SU-DHL-6 (cell line): ENCODE results near the gene CYSRT1.

Source experiments
- H2AFZ ChIP-seq: fragments of 200-600 bp; sonication (generic); 2 replicates; pipeline ENCODE4 v1.6.1; 2014; ENCODE audit warnings: low read depth, mild to moderate bottlenecking, moderate library complexity, mixed read lengths, antibody characterized with exemption, low read length; ENCODE audit not compliant: severe bottlenecking
- H3F3A ChIP-seq: fragments of 200-600 bp; shearing (Covaris generic); 2 replicates; pipeline ENCODE4 v1.6.0; 2016; ENCODE audit warnings: antibody characterized with exemption, mild to moderate bottlenecking; ENCODE audit not compliant: insufficient read depth
- H3K27ac ChIP-seq: fragments of 200-600 bp; sonication (generic); 2 replicates; pipeline ENCODE4 v1.5.1; 2016; ENCODE audit warnings: low read depth, mild to moderate bottlenecking, low read length, moderate library complexity, mixed read lengths
- H3K27me3 ChIP-seq: fragments of 200-600 bp; sonication (generic), shearing (Covaris generic); 2 replicates; pipeline ENCODE4 v1.6.0; 2014; ENCODE audit warnings: mild to moderate bottlenecking, low read length
- H3K36me3 ChIP-seq: fragments of 200-600 bp; sonication (generic); 2 replicates; pipeline ENCODE4 v1.6.1; 2014; ENCODE audit warnings: mild to moderate bottlenecking, low read length, mixed read lengths
- H3K4me2 ChIP-seq: fragments of 300-600, 200-600 bp; shearing (Covaris generic), sonication (generic); 2 replicates; pipeline ENCODE4 v1.6.0; 2014; ENCODE audit warnings: low read length, low read depth, mild to moderate bottlenecking; ENCODE audit not compliant: poor library complexity, severe bottlenecking
- H3K4me3 ChIP-seq: fragments of 200-600 bp; sonication (generic); 2 replicates; pipeline ENCODE4 v1.5.1; 2014; ENCODE audit warnings: antibody characterized with exemption, low read length, mild to moderate bottlenecking, mixed read lengths; ENCODE audit not compliant: insufficient read depth, poor library complexity, severe bottlenecking
- H3K79me2 ChIP-seq: fragments of 200-600 bp; sonication (generic); 2 replicates; pipeline ENCODE4 v1.6.1; 2014; ENCODE audit warnings: mild to moderate bottlenecking, low read length, moderate library complexity; ENCODE audit not compliant: insufficient read depth
- H3K9ac ChIP-seq: fragments of 200-600 bp; sonication (generic); 2 replicates; pipeline ENCODE4 v1.7.0; 2014; ENCODE audit warnings: mild to moderate bottlenecking, low read length
- H3K9me2 ChIP-seq: fragments of 200-600 bp; sonication (generic); replicated peaks from 2 replicates; pipeline ENCODE4 v1.6.1; 2014; ENCODE audit warnings: low read length; ENCODE audit not compliant: insufficient read depth
- H3K9me3 ChIP-seq: fragments of 200-600 bp; sonication (generic); 2 replicates; pipeline ENCODE4 v1.6.1; 2014; ENCODE audit warnings: low read length, mixed read lengths; ENCODE audit not compliant: insufficient read depth
- H4K20me1 ChIP-seq: fragments of 200-600 bp; sonication (generic); 2 replicates; pipeline ENCODE4 v1.6.1; 2014; ENCODE audit warnings: low read depth, mild to moderate bottlenecking, antibody characterized with exemption, low read length, moderate library complexity, mixed read lengths
- EZH2phosphoT487 ChIP-seq: fragments of 200-600 bp; sonication (generic), shearing (Covaris generic); conservative IDR thresholded peaks from 2 replicates; pipeline ENCODE4 v1.6.1; 2018; ENCODE audit warnings: mild to moderate bottlenecking, antibody characterized with exemption, low read length, moderate library complexity, mixed read lengths
- TF ChIP-seq, protein P1 (sequence below): fragments of 200-600 bp; sonication (generic); IDR thresholded peaks from one replicate; pipeline ENCODE4 v1.5.1; 2017; ENCODE audit warnings: antibody characterized with exemption, mild to moderate bottlenecking, low read length, moderate library complexity; ENCODE audit not compliant: insufficient read depth, poor library complexity, severe bottlenecking

The CYSRT1 gene

DNA sequence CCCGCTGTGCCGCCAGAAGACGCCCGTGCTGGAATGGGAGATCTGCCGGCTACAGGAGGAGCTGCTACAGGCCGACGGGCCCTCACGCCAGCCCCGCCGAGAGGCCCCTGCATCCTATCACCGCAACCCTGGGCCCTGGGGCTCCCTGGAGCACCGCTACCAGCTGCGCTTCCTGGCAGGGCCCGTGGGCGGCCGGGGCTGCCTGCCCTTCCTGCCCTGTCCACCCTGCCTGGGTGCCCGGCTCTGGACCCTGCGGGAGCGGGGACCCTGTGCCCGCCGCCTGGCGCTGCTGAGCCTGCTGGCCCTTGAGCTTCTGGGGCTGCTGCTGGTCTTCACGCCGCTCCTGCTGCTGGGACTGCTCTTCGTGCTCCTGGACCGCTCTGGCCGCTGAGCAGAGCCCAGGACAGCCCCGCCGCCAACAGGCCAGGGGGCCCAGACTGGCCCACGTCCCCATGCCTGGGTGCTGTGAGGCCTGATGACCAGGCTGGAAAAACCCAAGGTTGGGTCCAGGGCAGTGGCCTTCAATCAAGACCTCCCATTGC, 6.7 kb upstream of the CYSRT1 start:
- H3K79me2 ChIP-seq = no peaks in the 10 kb centered on the region
- no peak overlapping the region for H3K27ac ChIP-seq
- H3F3A ChIP-seq = no peaks in the 10 kb centered on the region
- H3K27me3 ChIP-seq = no peaks in the 10 kb centered on the region
- H3K4me2 ChIP-seq = no peak overlapping the region
- no peaks in the 10 kb centered on the region for H4K20me1 ChIP-seq
- no peaks in the 10 kb centered on the region for H3K36me3 ChIP-seq
- H3K9me3 ChIP-seq = no peaks in the 10 kb centered on the region
- no peaks in the 10 kb centered on the region for H3K9me2 ChIP-seq
- no peak overlapping the region for H2AFZ ChIP-seq
- no peak for TF ChIP-seq EZH2phosphoT487
- TF ChIP-seq, protein P1, sequence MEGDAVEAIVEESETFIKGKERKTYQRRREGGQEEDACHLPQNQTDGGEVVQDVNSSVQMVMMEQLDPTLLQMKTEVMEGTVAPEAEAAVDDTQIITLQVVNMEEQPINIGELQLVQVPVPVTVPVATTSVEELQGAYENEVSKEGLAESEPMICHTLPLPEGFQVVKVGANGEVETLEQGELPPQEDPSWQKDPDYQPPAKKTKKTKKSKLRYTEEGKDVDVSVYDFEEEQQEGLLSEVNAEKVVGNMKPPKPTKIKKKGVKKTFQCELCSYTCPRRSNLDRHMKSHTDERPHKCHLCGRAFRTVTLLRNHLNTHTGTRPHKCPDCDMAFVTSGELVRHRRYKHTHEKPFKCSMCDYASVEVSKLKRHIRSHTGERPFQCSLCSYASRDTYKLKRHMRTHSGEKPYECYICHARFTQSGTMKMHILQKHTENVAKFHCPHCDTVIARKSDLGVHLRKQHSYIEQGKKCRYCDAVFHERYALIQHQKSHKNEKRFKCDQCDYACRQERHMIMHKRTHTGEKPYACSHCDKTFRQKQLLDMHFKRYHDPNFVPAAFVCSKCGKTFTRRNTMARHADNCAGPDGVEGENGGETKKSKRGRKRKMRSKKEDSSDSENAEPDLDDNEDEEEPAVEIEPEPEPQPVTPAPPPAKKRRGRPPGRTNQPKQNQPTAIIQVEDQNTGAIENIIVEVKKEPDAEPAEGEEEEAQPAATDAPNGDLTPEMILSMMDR = no peak
- no peak overlapping the region for H3K9ac ChIP-seq
- no peak overlapping the region for H3K4me3 ChIP-seq

DNA sequence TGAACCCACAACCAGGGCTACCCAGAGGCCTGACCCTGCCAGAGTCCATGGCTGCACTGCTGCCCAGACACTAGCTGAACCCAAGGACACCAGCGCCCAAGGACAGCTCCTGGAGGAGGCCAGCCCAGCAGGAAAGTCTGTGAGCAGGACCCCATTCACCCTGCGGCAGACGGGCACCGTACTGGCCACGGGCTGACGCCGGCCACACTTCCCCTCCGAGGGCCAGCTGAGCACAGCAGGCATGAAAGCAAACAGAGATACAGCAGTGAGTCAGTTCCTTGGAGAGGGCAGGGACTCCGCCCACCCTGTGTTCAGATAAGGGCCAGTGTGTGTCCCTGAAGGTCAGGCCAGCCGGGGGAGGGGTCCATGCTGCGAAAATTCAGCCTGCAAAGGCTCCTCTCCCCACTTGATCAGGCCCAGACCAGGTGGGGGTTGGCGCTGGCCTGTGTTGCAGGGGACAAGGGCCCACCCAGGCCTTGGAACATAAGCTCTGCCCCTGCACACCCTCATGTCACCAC, 6.2 kb upstream of the CYSRT1 start:
- TF ChIP-seq EZH2phosphoT487 = no peak
- TF ChIP-seq, protein P1 = no peak
- H3K4me3 ChIP-seq = no peak overlapping the region
- no peak overlapping the region for H2AFZ ChIP-seq
- H3K36me3 ChIP-seq = no peaks in the 10 kb centered on the region
- H4K20me1 ChIP-seq = no peaks in the 10 kb centered on the region
- no peaks in the 10 kb centered on the region for H3F3A ChIP-seq
- no peaks in the 10 kb centered on the region for H3K27me3 ChIP-seq
- H3K9me2 ChIP-seq = no peaks in the 10 kb centered on the region
- no peak overlapping the region for H3K9ac ChIP-seq
- H3K9me3 ChIP-seq = no peaks in the 10 kb centered on the region
- H3K79me2 ChIP-seq = no peaks in the 10 kb centered on the region
- H3K4me2 ChIP-seq = no peak overlapping the region
- H3K27ac ChIP-seq = no peak overlapping the region

DNA sequence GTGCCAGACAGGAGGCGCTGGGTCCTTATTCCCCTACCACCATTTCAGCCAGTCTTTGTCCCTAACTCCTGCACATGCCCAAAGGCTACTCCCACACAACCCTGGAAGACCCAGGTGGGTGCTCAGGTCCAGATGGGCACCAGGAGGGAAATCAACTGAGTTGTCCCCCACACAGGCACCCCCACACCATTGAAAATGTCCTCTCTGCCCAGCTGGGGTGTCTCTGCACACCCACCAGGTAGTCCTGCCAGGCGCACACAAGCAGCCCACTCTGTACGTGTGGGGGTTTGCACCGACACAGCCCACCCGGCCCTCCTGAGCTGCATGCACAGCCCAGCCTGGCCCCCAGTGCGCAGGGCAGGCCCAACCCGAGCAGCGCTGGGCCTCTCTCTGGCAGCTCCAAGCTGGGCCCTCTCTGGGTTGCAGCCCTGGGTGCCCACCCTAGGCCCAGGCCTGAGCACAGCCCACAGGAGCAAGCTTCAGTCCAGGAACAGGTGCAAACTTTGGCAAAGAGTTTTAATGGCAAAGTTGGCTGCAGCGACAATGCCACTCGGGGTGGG, 5.1 kb upstream of the CYSRT1 start:
- H3K9ac ChIP-seq = no peak overlapping the region
- H3K27ac ChIP-seq = no peak overlapping the region
- H3K36me3 ChIP-seq = no peaks in the 10 kb centered on the region
- H3K9me2 ChIP-seq = no peaks in the 10 kb centered on the region
- H2AFZ ChIP-seq = no peak overlapping the region
- H3K9me3 ChIP-seq = no peaks in the 10 kb centered on the region
- no peaks in the 10 kb centered on the region for H4K20me1 ChIP-seq
- no peaks in the 10 kb centered on the region for H3K27me3 ChIP-seq
- no peaks in the 10 kb centered on the region for H3F3A ChIP-seq
- no peak for TF ChIP-seq EZH2phosphoT487
- TF ChIP-seq, protein P1 = no peak
- no peaks in the 10 kb centered on the region for H3K79me2 ChIP-seq
- H3K4me2 ChIP-seq = no peak overlapping the region
- no peak overlapping the region for H3K4me3 ChIP-seq
